ENCODE results near the gene SEM1.

DNA sequence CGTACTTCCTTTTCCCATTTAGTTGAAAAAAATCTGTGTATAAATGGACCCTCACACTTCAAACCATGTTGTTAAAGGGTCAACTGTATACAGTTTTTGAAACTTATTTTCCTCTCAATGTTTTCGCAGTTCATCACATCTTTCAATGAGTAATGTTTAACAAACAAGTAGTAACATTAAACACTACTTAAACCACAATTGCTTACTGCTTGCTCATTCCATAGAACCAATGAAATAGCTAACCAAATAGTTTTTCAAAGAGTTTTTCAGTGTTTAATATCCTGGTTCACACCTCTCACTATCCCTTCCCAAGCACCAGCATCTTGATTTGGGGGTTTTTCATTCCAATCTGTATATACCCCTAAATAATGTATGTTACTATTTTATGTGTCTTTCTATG, 9.1 kb downstream of the SEM1 start:
- TF ChIP-seq GATA2 (IDR thresholded peaks at IDR 0.05; ENCODE audit: low read depth, low read length): no peak
- TF ChIP-seq GATA3 (IDR thresholded peaks at IDR 0.05; ENCODE audit: low read depth, low read length): no peak

Measured in SH-SY5Y (cell line).